NCI-H2196 treated with DMSO at 0.1 percent for 48 hours (cell line): Measurements from ENCODE around the gene EEF2KMT.
"Not testable (repeated sequence)": the region's sequence is repeated elsewhere in the genome, so short reads cannot be mapped to it uniquely, and the experiment has no call there.

Experiments
- DNase-seq: peaks from one replicate; lab custom pipeline; 2025; ENCODE audit not compliant: unreplicated experiment; lab: John Stamatoyannopoulos, UW

EEF2KMT gene

DNA sequence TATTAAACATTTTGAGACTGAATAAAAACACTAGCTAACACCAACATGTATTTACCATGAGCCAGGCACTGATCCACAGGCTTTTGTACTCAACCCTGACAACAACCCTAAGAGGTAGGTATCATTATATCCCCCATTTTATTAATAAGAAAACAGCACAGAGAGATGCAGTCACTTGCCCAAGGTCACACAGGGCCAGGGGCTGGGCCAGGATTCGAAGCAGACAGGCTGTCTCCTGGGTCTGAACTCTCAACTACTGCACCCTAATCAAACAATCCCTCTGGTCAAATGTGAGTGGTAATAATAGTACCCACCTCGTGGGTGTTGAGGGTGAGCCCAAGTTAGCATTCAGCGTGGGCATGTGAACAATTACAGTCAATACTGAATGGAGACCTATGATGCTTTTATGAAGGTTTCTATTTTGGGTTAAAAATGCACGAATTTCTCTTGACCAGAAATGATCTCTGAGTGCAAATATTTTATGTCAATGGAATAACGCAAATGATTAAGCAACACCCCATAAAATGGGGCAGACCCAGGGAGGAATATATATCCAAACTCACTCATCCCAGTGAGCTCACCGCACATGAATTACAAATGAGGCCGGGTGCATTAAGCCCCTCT lies 1.0 kb downstream of the EEF2KMT start:
- not testable (repeated sequence) for DNase-seq

DNA sequence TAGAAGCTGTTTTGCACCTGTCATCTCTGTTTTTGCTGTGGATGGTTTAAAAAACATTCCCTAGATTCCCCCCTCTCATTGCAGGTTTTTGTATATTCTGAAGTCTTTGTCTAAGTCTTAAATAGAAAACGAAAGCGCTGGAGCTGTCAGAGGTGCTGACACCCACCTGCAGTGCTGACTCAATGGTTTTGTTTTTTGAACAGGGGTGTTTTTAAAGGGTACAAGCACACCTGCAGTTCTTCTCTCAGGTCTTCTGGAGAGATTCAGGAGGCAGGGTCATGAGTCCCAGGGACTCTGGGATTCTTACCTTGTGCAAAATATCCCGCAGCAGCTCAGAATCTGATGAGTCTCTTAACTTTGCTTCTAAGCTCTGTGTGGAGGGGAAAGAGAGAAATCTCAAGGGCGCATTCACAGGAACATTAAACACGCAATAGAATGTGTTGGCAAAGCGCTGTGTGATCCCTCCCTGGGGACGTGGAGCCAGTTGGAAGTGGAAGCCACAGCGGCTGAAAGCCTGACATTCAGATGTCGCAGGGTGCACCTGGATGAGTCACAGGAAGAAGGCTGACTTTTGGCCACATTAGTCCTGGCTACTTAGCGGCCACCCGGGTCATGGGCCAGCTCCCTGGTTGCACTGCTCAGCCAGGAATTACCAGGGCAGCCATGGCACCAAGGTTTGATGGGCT lies 2.3 kb downstream of the EEF2KMT start:
- not testable (repeated sequence) for DNase-seq

DNA sequence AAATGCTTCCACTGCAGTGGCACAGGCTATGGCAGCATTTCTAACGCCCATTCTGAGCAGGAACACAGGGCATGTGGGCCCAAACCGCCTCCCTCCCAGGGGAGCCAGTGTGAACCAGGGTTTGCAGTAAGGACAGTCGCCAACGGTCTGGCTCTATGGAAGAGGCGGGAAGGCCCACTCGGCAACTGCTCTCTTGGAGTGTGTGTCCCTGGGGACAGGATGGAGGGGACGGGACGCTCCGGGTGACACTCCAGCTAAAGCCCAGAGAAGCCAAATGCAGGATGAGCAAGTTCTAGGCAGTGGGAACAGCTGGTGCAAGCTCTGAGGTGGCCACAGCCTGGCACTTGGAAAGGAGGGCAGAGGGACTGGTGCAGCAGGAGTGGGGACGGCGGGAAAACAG lies 3.8 kb downstream of the EEF2KMT start:
- not testable (repeated sequence) for DNase-seq

DNA sequence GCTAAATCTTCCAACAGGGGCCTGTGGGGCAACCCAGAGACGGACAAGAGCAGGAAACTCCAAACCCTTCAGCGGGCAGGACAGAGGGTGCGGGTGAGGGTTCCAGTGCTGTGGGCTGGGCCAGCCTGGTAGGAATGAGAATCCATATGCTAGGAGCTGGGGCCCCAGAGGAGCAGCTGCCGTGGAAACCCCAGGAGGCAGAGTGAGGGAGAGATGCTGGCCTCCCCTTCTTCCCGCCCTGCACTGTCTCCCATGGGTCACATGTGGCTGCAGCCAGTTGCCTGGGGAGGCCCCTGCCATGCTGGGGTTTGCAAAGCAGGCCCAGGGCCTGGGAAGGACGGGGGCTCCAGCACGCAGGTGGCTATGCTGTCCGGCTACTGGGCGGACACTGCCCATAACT lies 4.5 kb downstream of the EEF2KMT start:
- not testable (repeated sequence) for DNase-seq

DNA sequence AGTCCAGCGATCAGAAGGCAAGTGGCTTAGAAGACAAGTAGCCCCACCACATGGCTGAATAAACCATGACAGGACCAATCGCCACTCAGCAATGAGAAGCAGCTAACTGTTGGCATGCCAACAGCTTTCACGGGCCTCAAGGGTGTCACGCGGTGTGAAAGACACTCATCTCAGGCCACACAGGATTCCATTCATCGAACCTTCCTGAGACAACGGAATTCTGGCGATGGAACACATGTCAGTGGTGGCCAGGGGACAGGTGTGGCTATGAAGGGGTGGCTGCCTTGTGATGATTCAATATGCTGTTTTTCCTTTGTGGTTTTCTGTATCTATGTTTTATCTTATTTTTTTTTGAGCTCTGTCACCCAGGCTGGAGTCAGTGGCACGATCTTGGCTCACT lies 7.0 kb downstream of the EEF2KMT start:
- not testable (repeated sequence) for DNase-seq

DNA sequence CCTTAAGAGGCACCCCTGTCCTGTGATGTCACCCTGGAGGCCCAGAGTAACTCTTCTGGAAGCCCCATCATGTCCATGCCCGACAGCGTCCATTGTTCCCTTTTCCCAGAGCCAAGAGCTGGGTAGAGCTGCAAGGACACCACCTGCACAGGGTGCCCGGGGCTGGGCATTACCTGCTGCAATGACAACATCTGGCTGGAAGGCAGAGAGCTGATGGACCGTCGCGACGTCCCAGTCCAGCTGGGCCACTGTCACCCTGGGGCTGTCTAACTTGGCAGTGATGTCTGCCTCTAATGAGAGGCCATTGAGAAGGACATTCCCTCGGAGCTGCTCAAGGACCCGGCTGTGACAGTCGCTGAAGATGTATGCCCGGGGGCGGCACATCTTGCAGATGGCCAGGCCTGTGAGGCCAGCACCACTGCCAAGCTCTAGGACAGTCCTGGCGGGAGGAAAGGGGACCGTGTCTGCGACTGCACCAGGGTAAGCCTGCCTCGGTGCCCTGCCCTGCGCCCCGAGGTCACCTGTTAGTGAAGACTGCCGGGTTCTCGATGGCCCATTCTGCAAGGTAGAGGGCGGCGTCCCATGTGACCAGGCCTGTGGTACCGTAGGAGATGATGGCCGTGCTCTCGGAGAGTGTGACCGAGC lies 7.6 kb downstream of the EEF2KMT start:
- not testable (repeated sequence) for DNase-seq

DNA sequence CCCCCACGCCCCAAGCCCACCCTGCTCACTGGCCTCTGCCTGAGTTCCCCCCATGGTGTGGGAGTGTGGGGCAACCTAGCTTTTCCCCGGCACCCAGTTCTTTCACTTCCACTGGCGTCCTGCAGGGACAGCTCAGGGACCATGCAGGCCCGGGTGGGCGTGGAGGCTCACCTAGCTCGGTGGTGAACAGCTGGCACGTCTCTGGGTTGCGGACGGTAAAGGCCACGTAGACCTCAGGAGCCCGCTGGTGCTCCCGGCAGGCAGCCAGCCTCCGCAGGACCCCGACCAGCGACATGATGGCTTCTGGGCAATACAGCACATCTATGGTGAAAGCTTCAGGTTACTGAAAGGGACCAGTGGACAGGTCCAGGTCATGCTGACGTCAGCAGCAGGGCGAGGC lies 8.7 kb downstream of the EEF2KMT start:
- not testable (repeated sequence) for DNase-seq

DNA sequence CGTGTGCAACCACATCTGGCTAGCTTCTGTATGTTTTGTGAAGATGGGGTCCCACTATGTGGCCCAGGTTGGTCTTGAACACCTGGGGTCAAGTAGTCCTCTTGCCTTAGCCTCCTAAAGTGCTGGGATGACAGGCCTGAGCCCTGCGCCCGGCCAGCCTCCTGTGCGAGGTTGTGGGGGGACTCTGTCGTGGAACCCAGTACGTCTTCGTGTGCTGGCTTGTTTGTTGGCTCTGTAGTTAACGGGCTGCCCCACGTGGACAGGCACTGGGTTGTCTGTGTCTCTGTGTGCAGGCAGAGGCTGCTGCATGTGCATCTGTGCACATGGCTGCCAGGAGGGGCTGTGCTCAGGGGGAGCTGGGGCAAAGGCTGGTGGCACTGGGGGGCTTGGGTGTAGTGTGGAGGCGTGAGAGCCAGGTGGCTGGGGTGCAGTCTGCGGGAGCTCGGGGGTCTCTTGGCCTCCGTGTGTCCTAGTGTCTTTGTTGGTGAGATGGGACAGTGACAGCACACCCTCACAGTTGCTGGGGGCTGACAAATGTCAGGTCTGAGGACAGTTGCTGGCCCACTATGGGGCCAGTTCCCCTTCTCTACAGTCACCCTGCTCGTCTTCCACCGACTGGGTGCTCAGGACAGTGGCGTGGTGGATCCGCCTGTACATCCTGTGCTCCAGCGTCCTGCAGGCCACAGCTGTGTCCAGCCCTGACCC lies 9.4 kb downstream of the EEF2KMT start:
- DNase-seq: not testable (repeated sequence)

DNA sequence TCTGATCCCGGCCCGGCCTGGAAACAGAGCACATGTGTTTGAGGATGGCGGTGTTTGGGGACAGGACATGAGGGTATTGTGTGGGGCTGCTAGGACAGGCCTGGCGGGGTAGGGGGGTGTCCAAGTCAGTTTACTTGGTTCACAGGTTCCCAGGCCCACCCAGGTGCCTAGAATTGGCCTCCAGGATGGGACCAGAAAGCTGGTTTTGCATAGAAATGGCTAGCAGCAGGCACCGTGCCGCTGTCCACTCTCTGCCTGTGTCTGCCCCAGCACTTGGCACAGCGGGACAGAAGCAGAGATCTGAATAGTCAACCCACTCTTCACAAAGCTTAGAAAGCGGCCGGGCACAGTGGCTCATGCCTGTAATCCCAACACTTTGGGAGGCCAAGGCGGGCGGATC lies 11.9 kb downstream of the EEF2KMT start:
- DNase-seq: not testable (repeated sequence)

DNA sequence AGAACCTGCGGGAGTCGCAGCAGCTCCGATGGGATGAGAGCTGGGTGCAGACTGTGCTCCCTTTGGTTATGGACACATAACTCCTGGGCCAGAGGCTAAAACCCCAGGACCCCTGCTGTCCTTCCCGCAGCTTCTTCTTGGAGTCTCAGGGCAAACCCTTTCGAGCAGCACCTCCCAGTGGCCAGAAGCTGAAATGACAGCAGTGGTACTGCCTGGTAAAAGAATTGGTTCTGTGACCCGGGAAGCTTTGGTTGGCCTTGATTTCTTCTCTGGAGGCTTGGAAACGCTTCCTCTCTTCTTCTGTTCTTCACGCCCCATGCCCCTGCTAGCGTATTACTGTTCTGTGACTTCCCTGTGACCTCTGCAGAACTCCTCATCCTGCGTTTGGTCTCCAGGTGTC lies 12.8 kb downstream of the EEF2KMT start:
- DNase-seq: not testable (repeated sequence)

DNA sequence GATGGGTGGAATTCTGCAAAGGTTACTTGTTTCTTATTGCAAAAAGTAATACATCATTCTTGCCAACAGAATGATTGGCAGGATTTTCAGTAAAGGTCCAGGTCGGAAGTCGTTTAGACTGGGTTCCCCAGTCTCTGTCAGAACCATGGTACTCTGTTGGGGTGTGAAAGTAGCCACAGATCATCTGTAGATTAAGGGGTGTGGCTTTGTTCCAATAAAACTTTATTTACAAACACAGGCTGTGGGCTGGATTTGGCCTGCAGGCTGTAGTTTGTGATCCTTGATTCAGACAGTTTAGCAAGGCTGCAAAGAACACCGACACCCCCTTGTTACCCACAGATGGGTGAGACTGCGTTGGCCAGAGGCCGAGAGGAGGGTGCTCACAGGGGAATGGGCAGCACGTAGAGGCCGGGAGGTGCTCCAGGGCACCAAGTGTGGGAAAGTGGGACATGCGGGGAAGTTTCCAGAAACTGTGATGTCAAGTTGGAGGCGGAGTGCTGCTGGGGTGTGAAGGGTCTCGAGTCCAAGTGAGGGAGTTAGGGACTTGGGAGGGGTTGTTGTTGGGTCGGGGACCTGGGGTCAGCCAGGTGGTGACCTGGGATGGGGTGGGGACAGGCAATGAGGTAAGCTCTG lies 13.4 kb downstream of the EEF2KMT start:
- not testable (repeated sequence) for DNase-seq

DNA sequence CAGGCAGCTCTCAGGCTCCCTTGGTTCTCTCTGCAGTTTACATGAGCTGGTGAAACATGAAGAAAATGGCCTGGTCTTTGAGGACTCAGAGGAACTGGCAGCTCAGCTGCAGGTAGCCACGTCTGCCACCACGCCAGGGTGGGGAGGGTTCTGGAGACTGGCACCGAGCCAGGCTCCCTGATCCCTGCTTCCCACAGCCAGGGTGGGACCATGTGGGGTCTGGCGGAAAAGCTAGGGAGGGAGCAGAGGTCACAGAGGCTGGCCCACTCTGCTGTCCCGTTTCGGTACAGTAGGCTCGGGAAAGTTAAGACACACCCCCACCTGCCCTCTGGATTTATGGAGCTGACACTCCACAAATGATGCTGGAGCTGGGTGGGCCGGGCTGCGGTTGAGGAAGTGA lies 13.9 kb downstream of the EEF2KMT start:
- DNase-seq: not testable (repeated sequence)

DNA sequence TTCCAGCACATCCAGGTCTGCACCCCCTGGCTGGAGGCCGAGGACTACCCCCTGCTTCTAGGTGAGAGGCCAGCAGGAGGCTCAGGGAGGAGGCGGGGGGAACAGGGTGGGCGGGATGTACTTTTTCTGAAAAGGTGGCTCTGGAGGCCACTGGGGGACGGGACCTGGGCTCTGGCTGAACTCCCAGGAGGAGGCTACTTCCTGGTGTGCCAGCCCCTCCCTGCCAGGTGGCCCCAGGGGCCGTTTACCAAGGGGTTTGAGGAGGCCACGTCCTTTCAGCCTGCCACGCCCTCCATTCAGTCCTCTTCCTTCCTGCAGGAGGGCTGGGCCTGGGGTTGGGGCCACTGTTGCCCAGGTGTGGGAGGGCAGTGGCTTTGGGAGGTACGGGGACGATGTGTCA lies 16.6 kb downstream of the EEF2KMT start:
- not testable (repeated sequence) for DNase-seq

DNA sequence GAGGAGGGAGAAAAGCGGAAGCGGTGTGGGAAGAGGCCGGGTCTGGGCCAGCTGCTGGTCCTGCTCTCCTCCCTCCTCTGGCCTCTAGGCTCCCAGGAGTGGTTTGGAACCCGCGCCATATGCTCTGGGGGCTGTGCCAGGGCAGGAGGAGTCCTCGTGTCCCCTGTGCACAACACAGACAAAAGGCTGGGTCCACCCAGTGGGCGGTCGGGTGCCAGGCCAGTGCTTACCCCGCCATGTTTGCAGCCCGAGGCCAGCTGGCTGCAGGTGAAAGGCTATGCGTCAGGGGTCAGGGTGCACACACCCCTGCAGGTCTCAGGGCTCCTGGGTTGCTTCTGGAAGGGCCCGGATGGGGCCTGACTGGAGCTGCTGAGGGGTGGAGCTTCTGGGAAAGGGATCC lies 17.1 kb downstream of the EEF2KMT start:
- not testable (repeated sequence) for DNase-seq

DNA sequence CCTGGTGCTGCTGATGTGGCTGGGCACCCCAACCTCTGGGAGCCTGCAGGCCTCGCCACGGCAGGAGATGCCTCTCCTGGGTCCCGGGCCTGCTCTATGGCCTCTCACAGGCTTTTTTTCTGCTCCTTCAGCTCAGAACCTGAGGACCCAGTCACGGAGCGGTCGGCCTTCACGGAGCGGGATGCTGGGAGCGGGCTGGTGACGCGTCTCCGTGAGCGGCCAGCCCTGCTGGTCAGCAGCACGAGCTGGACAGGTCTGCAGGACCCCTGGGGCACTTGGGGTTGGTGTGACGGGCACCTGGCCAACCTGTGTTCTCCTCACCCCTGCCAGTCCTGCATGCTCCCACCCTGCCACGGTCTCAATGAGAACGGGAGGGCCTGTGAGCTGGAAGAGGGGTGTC lies 19.0 kb downstream of the EEF2KMT start:
- no peak for DNase-seq

DNA sequence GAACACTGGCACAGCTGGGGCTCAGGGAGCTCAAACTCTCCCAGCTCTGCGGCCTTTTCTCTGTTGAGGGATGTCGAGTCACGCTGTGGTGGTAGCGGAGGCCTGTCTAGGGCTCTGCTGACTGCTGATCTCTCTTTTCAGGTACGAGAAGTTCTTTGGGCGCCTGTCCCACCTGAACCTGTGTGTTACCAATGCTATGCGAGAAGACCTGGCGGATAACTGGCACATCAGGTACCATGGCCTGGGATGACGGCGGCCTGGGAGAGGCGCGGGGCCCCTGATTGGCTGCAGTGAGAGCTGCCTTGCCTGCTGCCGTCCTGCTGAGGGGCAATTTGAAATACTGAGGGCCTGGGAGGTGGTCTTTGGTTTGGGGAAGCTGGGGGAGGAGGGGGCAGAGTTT lies 20.3 kb downstream of the EEF2KMT start:
- no peak for DNase-seq

DNA sequence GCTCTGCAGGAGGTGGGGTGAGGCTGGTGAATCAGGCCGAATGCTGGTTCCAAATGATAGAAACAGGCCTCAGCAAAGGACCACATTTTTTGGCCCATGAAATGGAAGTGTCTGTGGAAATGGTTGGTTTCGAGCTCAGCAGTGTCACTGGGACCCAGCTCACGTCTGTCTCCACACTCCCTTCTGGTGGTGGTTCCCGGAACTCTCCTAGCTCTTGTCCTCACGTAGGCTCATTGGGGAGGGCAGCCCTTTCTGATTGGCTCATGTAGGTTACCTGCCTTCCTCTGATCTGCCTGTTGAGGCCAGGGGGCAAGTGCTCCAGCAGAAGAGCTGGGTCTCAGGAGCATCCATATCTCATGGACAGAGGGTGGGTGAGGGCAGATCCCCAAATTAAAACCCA lies 22.0 kb downstream of the EEF2KMT start:
- no peak for DNase-seq

DNA sequence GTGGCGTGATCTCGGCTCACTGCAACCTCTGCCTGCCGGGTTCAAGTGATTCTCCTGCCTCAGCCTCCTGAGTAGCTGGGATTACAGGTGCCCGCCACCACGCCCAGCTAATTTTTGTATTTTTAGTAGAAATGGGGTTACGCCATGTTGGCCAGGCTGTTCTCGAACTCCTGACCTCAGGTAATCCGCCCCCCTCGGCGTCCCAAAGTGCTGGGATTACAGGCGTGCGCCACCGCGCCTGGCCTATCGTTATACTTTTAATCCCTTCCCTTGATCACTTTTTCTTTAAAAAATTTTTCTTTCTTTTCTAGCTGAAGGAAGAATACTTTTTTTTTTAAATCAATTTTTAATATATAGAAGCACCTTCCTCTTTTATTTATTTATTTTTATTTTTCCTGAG lies 23.8 kb downstream of the EEF2KMT start:
- not testable (repeated sequence) for DNase-seq

DNA sequence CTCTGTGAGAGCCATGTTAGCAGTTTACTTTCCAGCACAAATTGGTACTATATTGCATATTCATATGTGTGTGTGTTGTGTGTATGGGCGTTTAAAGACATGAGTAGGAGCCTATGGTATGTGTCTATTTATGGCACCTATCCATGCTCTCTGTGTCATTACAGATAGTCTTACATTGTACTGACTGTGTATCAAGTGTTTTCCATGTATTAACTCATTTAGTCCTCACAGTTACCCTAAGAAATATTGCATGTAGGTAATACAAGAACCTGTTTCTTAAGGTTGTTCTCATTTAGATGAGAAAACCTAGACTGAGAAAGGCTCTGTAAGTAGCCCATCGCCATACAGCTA lies 24.3 kb downstream of the EEF2KMT start:
- no peak for DNase-seq

DNA sequence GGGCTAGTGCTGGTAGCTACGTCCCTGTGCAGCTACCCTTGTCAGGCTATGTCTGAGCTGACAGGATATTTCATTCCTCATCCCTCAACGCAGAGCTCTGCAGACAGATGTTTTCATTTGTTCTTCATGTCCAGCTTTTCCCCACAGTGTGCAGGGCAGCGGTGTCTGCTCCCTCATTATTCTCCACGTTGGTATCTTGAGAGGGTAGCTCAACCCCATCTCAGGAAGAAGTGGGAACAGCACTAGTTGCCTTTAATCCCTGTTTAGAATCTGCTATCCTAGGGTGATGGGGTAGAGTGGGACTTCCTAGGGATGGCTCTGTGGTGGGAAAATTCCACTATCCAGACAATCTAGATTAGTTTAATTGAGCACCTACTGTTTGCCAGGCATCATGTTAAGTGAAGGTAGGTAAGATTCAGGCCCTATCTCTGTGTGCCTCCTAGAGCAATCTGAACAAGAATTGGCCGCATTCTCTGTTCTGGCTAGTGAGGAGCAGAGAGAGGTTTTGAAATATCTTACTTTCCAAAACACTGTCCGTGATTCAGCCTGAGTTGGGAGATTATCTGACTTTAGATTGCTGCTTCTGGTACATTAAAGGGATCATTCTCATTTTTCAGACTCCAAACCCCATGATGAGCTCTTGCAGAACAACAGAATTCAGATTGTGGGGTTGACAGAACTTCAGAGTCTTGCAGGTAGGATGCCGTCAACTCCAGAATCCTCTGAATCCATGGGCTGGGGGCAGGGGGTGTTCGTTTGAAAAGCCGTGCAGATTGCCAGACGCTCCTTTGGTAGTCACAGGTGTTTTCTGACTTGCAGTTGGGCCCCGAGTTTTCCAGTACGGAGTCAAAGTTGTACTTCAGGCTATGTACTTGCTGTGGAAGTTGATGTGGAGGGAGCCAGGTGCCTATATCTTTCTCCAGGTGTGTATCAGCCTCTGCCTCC lies 25.0 kb downstream of the EEF2KMT start:
- DNase-seq: no peak
